Measurements from ENCODE around the gene LIPE.

LIPE gene

DNA sequence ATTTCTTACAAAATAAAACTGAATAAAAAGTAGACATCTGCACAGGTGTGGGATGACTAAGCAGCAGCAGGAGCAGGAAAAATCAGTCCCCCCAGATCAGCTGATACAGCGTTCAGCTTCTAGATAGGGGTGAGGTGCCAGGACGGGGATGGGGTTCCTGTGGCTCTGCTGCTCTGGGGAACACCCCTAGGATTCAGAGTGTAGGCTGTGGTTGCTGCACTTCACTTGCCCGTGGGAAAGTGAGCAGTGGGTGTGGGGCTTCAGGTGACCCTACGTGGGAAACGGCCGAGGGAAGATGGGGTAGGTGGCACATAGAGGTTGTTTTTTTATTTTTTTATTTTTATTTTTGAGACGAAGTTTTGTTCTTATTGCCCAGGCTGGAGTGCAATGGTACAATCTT is 18.8 kb upstream of the LIPE start:
- no peak for DNase-seq

- peak; percentile 34 for DNase-seq
Observed at GRCh38 chr19:42443944-42444398, 16.8 kb upstream of the LIPE start.

DNA sequence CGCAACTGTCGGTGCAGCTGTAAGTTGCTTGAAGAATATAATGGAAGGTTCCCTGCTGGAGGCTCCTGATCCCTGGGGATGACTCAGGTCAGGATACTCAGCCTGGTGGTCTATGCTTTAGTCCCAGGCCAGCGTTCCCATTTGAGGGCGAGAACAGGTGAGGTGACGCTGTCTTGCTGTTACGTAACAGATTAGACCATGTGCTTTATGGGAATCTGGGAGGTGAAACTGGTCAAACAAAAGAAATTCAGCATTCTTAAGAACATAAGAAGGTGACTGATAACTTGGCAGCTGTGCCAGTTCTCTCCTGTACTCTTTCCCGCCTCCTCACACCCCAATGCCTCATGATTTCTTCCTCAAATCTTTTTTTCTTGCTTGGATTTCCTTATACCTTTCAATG is 15.6 kb upstream of the LIPE start, which contains the start of gene CXCL17:
Gene CXCL17, minus strand, starts transcription at position 114 of the 400 bp plus-strand sequence. CDS start 114 bp downstream, outside the sequence.
- DNase-seq = no peak

DNA sequence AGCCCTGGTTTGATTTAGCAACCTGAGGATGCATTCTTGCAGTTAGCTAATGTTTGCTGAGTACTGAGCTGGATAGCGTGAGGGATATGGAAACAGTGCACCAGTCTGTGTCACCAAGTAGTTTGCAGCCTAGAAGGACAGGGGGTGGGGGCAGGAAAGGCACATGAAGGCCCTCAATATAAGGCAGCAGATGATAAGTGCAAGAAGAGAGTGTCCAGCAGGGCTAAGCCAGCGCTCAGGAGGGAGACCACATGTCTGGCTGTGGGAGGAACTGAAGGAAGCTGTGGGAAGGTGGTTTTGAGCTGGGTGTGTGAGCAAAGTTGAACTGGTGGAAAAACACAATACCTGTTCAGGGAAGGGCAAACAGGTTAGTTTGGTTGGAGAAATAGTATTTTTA is 13.9 kb upstream of the LIPE start:
- DNase-seq = no peak

DNA sequence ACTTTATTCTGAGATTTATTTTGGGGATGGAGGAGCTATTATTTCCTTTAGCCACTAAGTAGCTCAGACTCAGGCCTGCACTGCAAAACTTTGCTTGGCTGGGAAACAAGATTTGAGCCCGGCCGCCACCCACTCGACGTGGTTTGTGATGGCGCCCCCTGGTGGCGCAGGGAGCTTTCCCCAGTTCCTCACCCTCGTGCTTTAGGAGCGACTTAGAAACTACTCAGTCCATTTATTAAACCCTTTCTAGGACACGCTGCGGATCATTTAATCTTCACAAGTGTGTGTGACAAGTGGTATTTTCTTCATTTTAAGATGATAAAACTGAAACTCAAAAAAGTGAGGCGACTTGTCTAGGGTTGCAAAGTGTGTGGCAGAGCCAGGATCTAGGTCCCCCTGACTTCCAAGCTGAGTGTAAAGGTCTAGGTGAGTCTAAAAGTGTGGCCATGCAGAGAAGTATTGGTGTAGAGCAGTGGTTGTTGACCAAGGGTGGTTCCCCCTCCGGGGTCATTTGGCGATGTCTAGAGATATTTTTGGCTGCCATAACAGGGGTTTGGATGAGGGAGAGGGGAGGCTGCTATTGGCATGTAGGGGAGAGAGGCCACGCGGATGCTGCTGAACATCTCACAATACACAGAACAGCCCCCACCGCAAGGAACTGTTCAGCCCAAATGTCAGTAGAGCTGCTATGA is 13.3 kb upstream of the LIPE start:
- peak; percentile 38 for DNase-seq

DNA sequence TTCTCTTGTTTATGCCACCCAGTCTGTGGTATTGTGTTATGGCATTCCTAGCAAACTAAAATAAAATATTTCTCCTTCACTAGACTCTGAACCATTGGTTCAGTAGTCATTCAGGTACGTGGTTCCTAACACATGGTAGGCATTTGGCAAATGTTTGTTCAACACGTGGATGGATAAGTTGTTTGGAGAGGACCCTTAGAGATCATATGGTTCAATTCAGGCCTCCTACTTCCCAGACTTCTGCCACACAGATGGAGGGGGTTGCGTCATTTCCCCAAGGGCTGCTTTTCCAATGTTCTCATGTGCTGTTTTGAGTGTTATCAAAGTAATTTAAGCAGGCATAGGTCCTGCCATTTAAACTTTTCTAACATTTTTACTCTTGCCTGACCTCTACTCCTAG is 8.8 kb upstream of the LIPE start:
- DNase-seq = no peak

DNA sequence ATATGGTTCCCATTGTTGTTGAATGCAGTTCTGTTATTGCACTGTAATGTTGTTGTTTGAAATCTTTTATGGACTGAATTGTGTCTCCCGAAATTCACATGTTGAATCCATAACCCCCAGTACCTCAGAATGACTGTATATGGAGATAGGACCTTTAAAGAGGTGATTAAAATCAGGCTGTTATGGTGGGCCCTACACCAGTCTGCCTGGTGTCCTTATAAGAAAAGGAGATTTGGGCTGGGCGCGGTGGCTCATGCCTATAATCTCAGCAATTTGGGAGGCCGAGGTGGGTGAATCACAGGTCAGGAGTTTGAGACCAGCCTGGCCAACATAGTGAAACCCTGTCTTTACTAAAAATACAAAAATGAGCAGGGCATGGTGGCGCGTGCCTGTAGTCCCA is 8.1 kb upstream of the LIPE start:
- DNase-seq = no peak

DNA sequence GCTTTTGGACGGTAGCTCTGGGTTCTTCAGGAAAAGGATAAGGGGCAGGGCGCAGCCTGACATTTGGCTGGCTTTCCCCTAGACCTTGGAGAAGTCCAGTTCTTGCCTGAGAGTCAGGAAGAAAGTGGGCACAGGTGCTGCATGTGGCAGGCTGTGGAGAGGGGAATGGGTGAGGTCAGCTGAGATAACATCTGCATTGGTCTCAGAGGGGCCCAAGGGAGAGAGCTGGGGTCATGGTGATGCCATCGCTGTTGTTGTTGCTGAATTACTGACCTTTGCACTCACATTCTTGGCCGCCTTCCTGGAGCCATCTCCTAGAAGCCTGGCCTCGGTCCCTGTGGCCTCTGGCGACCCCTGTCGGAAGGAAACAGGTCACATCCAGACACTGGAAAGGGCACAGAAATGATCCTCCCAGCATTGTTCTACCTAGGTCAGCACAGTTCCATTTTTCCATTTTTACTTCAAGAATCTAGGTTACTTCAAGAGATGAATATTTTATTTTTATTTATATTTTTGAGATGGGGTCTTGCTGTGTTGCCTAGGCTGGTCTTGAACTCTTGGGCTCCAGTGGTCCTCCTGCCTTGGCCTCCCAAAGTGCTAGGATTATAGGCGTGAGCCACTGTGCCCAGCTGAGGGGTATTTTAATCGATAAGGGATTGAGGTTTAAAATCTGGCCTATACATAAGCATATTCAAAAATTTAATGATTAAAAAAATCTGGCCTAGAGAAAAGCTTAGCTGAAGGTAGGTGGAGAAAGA is 6.5 kb upstream of the LIPE start:
- no peak for DNase-seq

GRCh38 chr19:42431486-42431885 is 4.3 kb upstream of the LIPE start:
- DNase-seq = no peak

- no peak for DNase-seq
Observed at GRCh38 chr19:42428676-42429075, 1.5 kb upstream of the LIPE start.

- DNase-seq = peak; percentile 85
Observed at GRCh38 chr19:42426643-42427042, 545 bp downstream of the LIPE start.

- DNase-seq = no peak
Observed at GRCh38 chr19:42424712-42425131, 2.5 kb downstream of the LIPE start.

- DNase-seq = no peak
Observed at GRCh38 chr19:42424345-42424707, 2.9 kb downstream of the LIPE start.

GRCh38 chr19:42423462-42424344 is 3.5 kb downstream of the LIPE start:
- DNase-seq = peak; percentile 87

GRCh38 chr19:42422901-42423461 is 4.2 kb downstream of the LIPE start:
- DNase-seq = peak; percentile 29

DNA sequence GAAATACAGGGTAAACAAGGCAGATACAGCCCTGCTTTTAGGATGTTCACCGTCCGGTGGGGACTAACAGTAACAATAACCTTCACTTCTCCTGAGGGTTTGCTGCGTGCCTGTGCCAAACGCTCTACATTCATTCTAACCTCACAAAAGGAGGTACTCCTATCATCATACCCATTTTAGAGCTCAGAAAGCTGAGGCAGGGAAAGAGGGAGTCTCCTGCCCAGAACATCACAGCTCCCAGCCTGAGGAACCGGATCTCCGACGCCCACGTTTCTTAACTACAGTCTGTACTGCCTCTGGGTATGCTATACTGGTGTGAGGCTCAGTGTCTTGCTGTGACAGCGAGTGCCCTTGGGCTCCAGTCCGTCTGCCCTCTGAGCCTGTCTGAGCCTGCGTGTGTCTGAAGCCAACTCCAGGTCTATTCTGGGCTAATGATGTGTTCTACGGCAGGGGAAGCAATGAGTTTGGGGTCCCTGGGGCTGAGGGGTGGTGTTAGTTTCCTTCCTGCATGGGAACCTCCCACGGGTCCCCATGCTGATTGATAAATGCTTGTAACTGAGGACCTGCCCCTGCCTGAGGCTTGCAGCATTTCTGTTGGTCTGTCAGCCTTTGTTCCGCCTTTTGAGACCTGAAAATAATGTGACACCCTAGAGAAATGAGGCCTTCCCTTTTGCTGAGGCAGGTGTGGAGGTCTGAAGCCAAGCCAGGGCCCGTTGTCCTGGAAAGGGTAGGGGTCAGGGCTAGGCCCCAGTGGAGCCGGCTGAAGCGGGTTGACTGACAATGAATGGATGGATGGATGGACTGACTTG is 4.9 kb downstream of the LIPE start:
- DNase-seq = no peak

- no peak for DNase-seq
Observed at GRCh38 chr19:42421591-42422031, 5.6 kb downstream of the LIPE start.

DNA sequence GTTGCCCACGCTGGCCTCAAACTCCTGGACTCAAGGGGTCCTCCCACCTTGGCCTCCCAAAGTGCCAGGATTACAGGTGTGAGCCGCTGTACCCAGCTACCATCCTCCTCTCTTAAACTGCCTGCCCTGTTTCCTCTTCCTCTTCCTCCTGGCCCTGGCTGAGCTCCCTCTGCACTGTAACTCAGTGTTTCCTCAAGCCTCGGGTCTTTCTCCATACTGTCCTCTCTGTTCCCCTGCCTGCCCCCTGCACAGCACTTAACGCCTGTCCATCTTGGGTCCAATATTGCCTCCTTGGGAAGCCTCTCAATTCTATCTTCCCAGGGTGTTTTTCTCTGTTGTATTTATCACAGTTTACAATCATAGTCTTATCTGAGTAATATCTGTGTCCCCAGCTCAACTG is 6.1 kb downstream of the LIPE start:
- no peak for DNase-seq

- DNase-seq = no peak
Observed at GRCh38 chr19:42420055-42420544, 7.1 kb downstream of the LIPE start.

GRCh38 chr19:42419309-42419708 is 7.9 kb downstream of the LIPE start:
- no peak for DNase-seq

DNA sequence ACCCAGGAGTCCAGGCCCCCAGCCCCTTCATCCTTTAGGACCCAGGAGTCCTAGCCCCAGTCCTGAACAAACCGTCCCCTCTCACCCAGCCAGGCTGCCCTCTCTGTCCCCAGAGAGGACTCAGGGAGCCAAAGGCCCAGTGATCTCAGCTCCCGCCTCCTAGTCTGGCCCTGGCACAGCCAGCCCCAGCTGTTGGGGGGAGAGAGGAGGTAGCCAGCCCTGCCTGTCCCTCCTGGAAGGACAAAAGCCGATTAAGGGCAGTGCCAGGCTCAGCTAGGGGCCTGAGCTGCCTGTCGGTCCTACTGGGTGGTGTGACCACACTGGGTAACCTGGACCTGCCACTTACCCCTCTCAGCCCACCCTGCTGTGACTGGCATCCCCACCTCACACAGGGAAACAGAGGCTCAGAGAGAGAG is 14.5 kb downstream of the LIPE start:
- no peak for DNase-seq

- DNase-seq = no peak
Observed at GRCh38 chr19:42412227-42412626, 15.0 kb downstream of the LIPE start.

Data from NCI-H345 (cell line).